Parathyroid adenoma (tissue), 2 donors: ENCODE measurements around the gene AFAP1L2.

Experiments used
- H2AFZ ChIP-seq: fragments of 300-600 bp; sonication (generic); one replicate; pipeline ENCODE4 v1.7.0; 2017; ENCODE audit warnings: antibody characterized with exemption, mild to moderate bottlenecking
- H3K27ac ChIP-seq: fragments of 300-600 bp; sonication (generic); one replicate; pipeline ENCODE4 v1.7.0; 2017
- H3K27me3 ChIP-seq: fragments of 300-600 bp; sonication (generic); one replicate; pipeline ENCODE4 v1.7.0; 2017; ENCODE audit warnings: low read length; ENCODE audit not compliant: control insufficient read depth, insufficient read depth
- H3K36me3 ChIP-seq: fragments of 300-600 bp; sonication (generic); one replicate; pipeline ENCODE4 v1.7.0; 2017; ENCODE audit warnings: low read length; ENCODE audit not compliant: control insufficient read depth, insufficient read depth
- H3K4me1 ChIP-seq: fragments of 300-600 bp; sonication (generic); one replicate; pipeline ENCODE4 v1.7.0; 2017; ENCODE audit warnings: control low read depth
- H3K4me2 ChIP-seq: fragments of 300-600 bp; sonication (generic); one replicate; pipeline ENCODE4 v1.7.0; 2017; ENCODE audit warnings: low read length
- H3K4me3 ChIP-seq: fragments of 300-600 bp; sonication (generic); one replicate; pipeline ENCODE4 v1.7.0; 2017; ENCODE audit warnings: low read depth, low read length
- H3K79me2 ChIP-seq: fragments of 300-600 bp; sonication (generic); one replicate; pipeline ENCODE4 v1.7.0; 2017; ENCODE audit warnings: control low read depth
- H3K9ac ChIP-seq: fragments of 300-600 bp; sonication (generic); one replicate; pipeline ENCODE4 v1.7.0; 2017; ENCODE audit warnings: mild to moderate bottlenecking
- H3K9me3 ChIP-seq: fragments of 300-600 bp; sonication (generic); one replicate; pipeline ENCODE4 v1.7.0; 2017; ENCODE audit warnings: low read length; ENCODE audit not compliant: control insufficient read depth
- CTCF ChIP-seq: fragments of 300-600 bp; sonication (generic); IDR thresholded peaks from one replicate; pipeline ENCODE4 v1.7.0; 2017; ENCODE audit warnings: antibody characterized with exemption, mild to moderate bottlenecking
- donor health status: primary hyperparathyroidism.

The AFAP1L2 gene

DNA sequence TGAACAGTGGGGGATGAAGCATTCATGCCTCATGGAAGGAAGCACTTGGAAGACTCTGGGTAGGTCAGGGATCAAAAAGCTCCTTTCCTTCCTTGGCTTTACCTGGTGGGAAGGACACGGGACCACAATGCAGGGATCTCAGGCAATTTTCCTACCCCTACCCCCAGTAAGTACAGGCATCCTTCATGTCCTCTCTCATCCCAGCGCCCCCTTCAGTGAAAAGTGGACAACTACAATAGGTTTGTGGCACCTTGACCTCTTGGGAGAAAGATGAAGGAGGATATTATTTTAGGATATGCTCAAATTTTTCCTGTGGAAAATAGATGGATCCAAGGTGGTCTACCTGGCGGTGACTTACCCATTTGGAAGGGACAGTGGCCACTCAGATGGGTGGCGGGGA lies 16.5 kb downstream of the AFAP1L2 start:
- H3K9me3 ChIP-seq, result no peaks in the 10 kb centered on the region
- H3K79me2 ChIP-seq, result peaks cover 86% of the 10 kb centered on the region
- no peak overlapping the region for H3K4me3 ChIP-seq
- H3K4me1 ChIP-seq, result peaks cover 97% of the 10 kb centered on the region
- no peak overlapping the region for H3K4me2 ChIP-seq
- no peaks in the 10 kb centered on the region for H3K36me3 ChIP-seq
- H3K27me3 ChIP-seq, result no peaks in the 10 kb centered on the region
- peak overlapping the region; percentile 91 for H3K27ac ChIP-seq
- TF ChIP-seq CTCF, result no peak
- H3K9ac ChIP-seq, result no peak overlapping the region
- no peak overlapping the region for H2AFZ ChIP-seq

DNA sequence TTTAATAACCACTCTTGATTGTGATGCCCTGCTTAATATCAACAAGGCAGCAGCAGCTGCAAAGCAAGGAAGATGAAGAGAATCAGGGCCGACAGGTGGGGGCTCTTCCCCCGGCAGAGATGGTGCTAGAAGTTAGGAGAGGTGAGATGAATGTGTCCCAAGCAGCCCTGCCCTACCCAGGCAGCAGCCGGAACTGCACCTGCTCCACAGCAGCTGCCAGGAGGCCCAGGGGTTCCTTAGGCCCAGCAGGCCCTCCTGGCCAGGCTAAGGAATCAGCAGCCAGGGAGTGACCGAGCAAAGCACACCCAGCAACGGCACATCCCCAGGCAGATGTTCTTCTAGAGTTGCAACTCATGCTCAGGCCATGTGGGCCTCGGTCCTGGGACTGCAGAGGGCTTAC lies 17.9 kb downstream of the AFAP1L2 start:
- Histone ChIP-seq H3K27ac (peak overlapping the region; percentile 91), H3K4me1 (peaks cover 89% of the 10 kb centered on the region), H2AFZ (no peak overlapping the region), H3K79me2 (peaks cover 75% of the 10 kb centered on the region), H3K9me3 (no peaks in the 10 kb centered on the region), H3K27me3 (no peaks in the 10 kb centered on the region), H3K36me3 (no peaks in the 10 kb centered on the region), H3K4me2 (no peak overlapping the region), H3K4me3 (no peak overlapping the region), H3K9ac (no peak overlapping the region)
- peak; percentile 34 for TF ChIP-seq CTCF

GRCh38 chr10:114385557-114385956 lies 18.7 kb downstream of the AFAP1L2 start:
- H3K4me3 ChIP-seq, result no peak overlapping the region
- no peak overlapping the region for H2AFZ ChIP-seq
- no peaks in the 10 kb centered on the region for H3K27me3 ChIP-seq
- H3K4me2 ChIP-seq, result no peak overlapping the region
- H3K27ac ChIP-seq, result peak overlapping the region; percentile 91
- no peaks in the 10 kb centered on the region for H3K36me3 ChIP-seq
- no peaks in the 10 kb centered on the region for H3K9me3 ChIP-seq
- peaks cover 72% of the 10 kb centered on the region for H3K79me2 ChIP-seq
- H3K9ac ChIP-seq, result no peak overlapping the region
- TF ChIP-seq CTCF, result no peak
- H3K4me1 ChIP-seq, result peaks cover 87% of the 10 kb centered on the region

DNA sequence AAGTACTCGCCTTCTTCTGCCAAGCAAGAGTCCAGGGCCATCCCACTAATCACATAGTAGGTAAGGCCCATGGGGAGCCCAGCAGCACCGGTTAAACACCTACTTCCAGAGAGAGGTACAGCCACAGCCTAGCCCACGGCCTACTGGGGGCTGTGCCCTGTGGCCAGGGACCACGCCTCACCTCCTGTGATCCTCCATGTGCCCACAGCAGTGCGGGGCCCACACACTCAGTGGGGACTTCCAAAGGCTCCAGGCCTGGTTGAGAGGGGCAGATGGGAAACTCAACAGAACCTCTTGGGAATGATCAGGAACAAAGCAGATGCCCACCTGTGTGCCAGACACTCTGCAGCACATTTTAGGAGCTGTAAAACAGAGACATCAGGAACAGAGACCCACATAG lies 19.7 kb downstream of the AFAP1L2 start:
- Histone ChIP-seq H3K9ac (no peak overlapping the region), H3K4me1 (peaks cover 88% of the 10 kb centered on the region), H3K4me2 (no peak overlapping the region), H3K27me3 (no peaks in the 10 kb centered on the region), H3K4me3 (no peak overlapping the region), H2AFZ (no peak overlapping the region), H3K36me3 (no peaks in the 10 kb centered on the region), H3K27ac (peak overlapping the region; percentile 91), H3K79me2 (peaks cover 73% of the 10 kb centered on the region), H3K9me3 (no peaks in the 10 kb centered on the region)
- TF ChIP-seq CTCF, result no peak

DNA sequence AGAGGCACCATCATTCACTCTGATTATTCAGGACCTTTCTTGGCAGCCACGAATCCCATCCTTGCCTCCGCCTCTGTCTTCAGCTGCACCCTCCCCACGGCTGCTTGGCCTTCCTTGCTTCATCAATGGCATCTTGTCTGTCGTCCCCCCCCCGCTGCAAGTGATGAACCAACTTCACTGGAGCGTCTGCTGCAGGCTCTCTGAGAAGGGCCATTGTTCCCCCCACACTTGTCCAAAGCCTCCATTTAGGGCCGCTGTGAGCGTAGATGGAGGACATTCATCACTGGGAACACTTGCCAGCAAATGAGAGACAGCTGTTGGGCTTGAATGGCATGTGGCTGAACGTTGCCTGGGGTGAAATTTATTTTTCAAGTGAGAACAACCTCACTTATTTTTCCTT lies 20.1 kb downstream of the AFAP1L2 start:
- Histone ChIP-seq H3K4me2 (no peak overlapping the region), H3K4me3 (no peak overlapping the region), H2AFZ (no peak overlapping the region), H3K4me1 (peaks cover 88% of the 10 kb centered on the region), H3K9ac (no peak overlapping the region), H3K36me3 (no peaks in the 10 kb centered on the region), H3K27ac (peak overlapping the region; percentile 91), H3K27me3 (no peaks in the 10 kb centered on the region), H3K9me3 (no peaks in the 10 kb centered on the region), H3K79me2 (peaks cover 72% of the 10 kb centered on the region)
- no peak for TF ChIP-seq CTCF
